Tibial nerve (tissue), 4 donors: Measurements from ENCODE around the gene GNS. TPM values are rescaled to one million over a fixed set of nuclear protein-coding genes. Genes with fewer than 3 reads are reported as not detected.
"Not testable (repeated sequence)": the region's sequence is repeated elsewhere in the genome, so short reads cannot be mapped to it uniquely, and the experiment has no call there.

Experiments used
- DNase-seq, 2 donors: peaks; one replicate each; pipeline ENCODE4 v3.0.0-alpha.2; 2019; ENCODE audit warnings: low spot score in 2 of 2
- H3K27ac ChIP-seq, 4 donors: fragments of 200-600 bp; sonication (generic) in 3 of 4; one replicate each; pipeline ENCODE4 v1.5.1; 2017 to 2019; ENCODE audit warnings: mild to moderate bottlenecking in 1 of 4
- H3K27me3 ChIP-seq, 2 donors: fragments of 200-600 bp; sonication (generic) in 1 of 2; one replicate each; pipeline versions ENCODE4 v1.5.1 to v1.6.0; 2017 to 2019
- H3K36me3 ChIP-seq, 3 donors: fragments of 200-600 bp; sonication (generic); one replicate each; pipeline ENCODE4 v1.5.1; 2018 to 2019
- H3K4me1 ChIP-seq, 4 donors: fragments of 200-600 bp; sonication (generic) in 3 of 4; one replicate each; pipeline ENCODE4 v1.5.1; 2017 to 2019
- H3K4me3 ChIP-seq, 4 donors: fragments of 200-600 bp; sonication (generic) in 3 of 4; one replicate each; pipeline ENCODE4 v1.5.1; 2017 to 2019; ENCODE audit warnings: mild to moderate bottlenecking in 1 of 4, moderate library complexity in 1 of 4
- H3K9me3 ChIP-seq, 4 donors: fragments of 200-600 bp; sonication (generic) in 3 of 4; one replicate each; pipeline ENCODE4 v1.5.1; 2017 to 2019
- EP300 ChIP-seq, 2 donors: sonication (generic); formaldehyde crosslinking; IDR thresholded peaks; one replicate each; pipeline ENCODE4 v1.6.1; 2017; ENCODE audit warnings: antibody characterized with exemption in 2 of 2, mild to moderate bottlenecking in 1 of 2
- POLR2A ChIP-seq, 2 donors: fragments of 450-650 bp; IDR thresholded peaks; one replicate each; pipeline ENCODE4 v1.6.1; 2017; ENCODE audit warnings: antibody characterized with exemption in 2 of 2, mild to moderate bottlenecking in 2 of 2, moderate library complexity in 2 of 2
- WGBS, 2 donors: methylation state at CpG; one replicate each; pipeline ENCODE4 v1.1.5; 2018; 5-methylcytosine and 5-hydroxymethylcytosine counted together
- total RNA-seq, 4 donors: library from RNA; depleted of rRNA; stranded (reverse); fragments of >200 nt; gene quantifications; one replicate each; pipeline ENCODE4 v1.1.0, GENCODE V29; 2016
- TF ChIP-seq, protein P1 (sequence below), 5 experiments: fragments of 200-600 bp in 3 of 5; fragments of 450-650 bp in 2 of 5; sonication (generic) in 3 of 5; IDR thresholded peaks; one replicate each; pipeline ENCODE4 v1.5.1; 2016 to 2019; ENCODE audit warnings: antibody characterized with exemption in 5 of 5, mild to moderate bottlenecking in 3 of 5, moderate library complexity in 2 of 5

GNS gene
- total RNA-seq, 4 donors from 2014 or later: 72.2 to 88.4 (median 81.4) TPM

DNA sequence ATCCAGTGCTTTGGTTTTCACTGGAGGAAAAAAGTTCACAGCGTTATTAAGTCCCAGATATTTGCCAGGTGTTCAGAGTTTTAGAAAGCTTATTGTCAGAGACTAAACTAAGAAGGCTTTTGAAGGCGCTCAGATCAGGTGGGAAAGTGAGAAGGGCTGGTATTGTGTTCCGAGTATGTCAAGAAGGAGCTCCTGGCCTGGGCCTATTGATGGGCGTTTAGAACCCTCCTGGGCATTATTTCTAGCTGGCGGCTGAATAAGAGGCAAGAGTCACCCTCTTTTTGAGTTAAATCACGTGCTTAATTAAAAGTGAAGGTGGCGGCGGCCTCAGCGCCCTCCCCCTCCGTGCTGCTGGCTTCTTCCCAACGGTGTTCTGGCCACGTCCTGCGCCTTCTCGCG, 20.9 kb upstream of the GNS start:
- WGBS, 2 donors: 12 to 14% methylated on average over 12 to 14 of the region's 15 CpGs
- Histone ChIP-seq H3K4me3 (peak overlapping the region; percentile 33 to 61 (median 56)), H3K27me3 (peaks cover 0 to 39% of the 10 kb centered on the region in 2 donors), H3K4me1 (peaks cover 0 to 23% (median 14%) of the 10 kb centered on the region in 4 donors), H3K9me3 (peaks cover 0 to 15% (median 0%) of the 10 kb centered on the region in 4 donors), H3K36me3 (no peaks in the 10 kb centered on the region), H3K27ac (peak overlapping the region in 2 of 4 donors; percentile 23 to 68)
- TF ChIP-seq POLR2A (IDR thresholded peaks at IDR 0.05) (no peak), EP300 (IDR thresholded peaks at IDR 0.05) (no peak)
- TF ChIP-seq, protein P1, sequence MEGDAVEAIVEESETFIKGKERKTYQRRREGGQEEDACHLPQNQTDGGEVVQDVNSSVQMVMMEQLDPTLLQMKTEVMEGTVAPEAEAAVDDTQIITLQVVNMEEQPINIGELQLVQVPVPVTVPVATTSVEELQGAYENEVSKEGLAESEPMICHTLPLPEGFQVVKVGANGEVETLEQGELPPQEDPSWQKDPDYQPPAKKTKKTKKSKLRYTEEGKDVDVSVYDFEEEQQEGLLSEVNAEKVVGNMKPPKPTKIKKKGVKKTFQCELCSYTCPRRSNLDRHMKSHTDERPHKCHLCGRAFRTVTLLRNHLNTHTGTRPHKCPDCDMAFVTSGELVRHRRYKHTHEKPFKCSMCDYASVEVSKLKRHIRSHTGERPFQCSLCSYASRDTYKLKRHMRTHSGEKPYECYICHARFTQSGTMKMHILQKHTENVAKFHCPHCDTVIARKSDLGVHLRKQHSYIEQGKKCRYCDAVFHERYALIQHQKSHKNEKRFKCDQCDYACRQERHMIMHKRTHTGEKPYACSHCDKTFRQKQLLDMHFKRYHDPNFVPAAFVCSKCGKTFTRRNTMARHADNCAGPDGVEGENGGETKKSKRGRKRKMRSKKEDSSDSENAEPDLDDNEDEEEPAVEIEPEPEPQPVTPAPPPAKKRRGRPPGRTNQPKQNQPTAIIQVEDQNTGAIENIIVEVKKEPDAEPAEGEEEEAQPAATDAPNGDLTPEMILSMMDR (IDR thresholded peaks at IDR 0.05): no peak
- DNase-seq: no peak

DNA sequence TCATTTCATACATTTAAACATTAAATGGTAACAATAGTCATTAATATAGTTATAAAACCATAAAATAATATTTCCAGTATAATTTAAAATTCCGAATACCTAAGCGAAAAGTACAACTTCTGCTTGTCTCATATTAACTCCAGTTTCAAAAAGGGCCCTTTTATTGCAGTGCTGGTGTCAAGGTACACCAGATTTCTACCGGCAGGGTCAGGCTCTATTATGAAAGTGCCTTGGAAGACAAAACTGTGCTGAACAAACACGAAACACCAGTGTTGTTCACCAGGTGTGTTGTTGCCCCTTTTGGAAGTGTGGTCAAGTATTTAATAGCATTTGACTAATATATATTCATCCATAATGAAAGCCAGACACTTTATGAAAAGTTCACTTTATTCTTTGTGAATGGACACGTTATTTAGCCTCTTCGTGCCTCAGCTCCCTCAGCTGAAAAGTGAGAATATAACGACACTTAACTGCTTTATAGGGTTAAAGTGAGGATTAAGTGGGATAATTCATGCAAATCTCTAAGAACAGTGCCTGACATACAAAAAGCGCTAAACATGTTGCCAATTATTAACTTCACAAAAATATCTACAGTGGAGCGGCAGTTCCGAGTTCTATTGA, 20.3 kb upstream of the GNS start:
- WGBS, 2 donors: 65 to 75% methylated on average over 10 of the region's 10 CpGs
- H3K4me3 ChIP-seq: no peak overlapping the region
- no peak for TF ChIP-seq POLR2A (IDR thresholded peaks at IDR 0.05)
- TF ChIP-seq, protein P1 (IDR thresholded peaks at IDR 0.05): no peak
- TF ChIP-seq EP300 (IDR thresholded peaks at IDR 0.05): no peak
- H3K4me1 ChIP-seq: peaks cover 0 to 23% (median 14%) of the 10 kb centered on the region in 4 donors
- H3K9me3 ChIP-seq: peaks cover 0 to 22% (median 0%) of the 10 kb centered on the region in 4 donors
- H3K27me3 ChIP-seq: peaks cover 0 to 34% of the 10 kb centered on the region in 2 donors
- H3K36me3 ChIP-seq: no peaks in the 10 kb centered on the region
- no peak overlapping the region for H3K27ac ChIP-seq
- no peak for DNase-seq

DNA sequence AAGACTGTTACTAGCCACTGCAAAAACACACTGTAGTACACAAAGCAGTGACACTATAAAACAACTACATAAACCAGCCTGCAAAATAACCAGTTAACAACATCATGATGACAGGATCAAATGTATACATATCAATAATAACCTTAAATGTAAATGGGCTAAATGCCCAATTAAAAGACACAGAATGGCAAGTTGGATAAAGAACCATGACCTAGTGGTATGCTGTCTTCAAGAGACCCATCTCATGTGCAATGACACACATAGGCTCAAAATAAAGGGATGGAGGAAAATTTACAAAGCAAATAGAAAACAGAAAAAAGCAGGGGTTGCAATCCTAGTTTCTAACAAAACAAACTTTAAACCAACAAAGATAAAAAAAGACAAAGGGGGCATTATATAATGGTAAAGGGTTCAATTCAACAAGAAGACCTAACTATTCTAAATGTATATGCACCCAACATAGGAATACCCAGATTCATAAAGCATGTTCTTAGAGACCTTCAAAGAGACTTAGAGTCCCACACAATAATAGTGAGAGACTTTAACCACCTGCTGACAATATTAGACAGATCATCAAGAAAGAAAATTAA, 16.0 kb upstream of the GNS start:
- peaks cover 0 to 26% (median 0%) of the 10 kb centered on the region in 4 donors for H3K9me3 ChIP-seq
- H3K4me3 ChIP-seq, DNase-seq, H3K27ac ChIP-seq, H3K27me3 ChIP-seq, H3K36me3 ChIP-seq, H3K4me1 ChIP-seq: not testable (repeated sequence)

DNA sequence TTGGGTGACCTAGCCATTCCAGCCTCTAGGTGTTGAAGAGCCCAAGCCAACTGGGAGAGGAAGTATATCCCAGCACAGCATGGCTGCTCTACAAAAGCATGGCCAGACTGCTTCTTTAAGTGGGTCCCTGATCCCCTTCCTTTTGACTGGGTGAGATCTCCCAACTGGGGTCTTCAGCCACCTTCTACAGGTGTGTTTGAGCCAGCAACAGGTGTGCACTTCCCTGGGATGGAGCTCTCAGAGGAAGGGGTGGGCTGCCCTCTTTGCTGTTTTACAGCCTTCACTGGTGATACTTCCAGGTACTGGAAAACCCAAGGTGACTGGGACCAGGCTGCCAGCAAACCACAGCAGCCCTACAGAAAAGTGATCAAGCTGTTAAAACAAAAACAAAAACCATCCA, 14.2 kb upstream of the GNS start:
- no peak for TF ChIP-seq EP300 (IDR thresholded peaks at IDR 0.05)
- TF ChIP-seq, protein P1 (IDR thresholded peaks at IDR 0.05): no peak
- no peak for TF ChIP-seq POLR2A (IDR thresholded peaks at IDR 0.05)
- H3K4me1 ChIP-seq: no peaks in the 10 kb centered on the region
- no peak for DNase-seq

DNA sequence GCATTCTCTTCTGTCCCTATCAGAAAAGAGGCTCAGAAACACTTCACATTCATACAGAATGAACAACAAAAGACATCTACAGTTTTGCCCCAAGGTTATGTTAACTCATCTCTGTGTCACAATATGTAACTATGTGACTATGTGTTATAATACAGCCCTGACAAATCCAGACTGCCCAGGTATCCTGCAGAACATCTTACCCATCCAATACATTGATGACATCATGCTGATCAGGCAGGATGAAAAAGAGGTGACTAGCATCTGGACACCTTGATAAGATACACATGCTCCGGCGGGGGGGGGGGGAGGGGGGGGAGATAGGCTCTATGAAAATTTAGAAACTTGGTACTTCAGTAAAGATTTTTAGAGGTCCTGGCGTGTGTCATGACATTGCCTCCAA, 8.3 kb upstream of the GNS start:
- Histone ChIP-seq H3K9me3 (no peaks in the 10 kb centered on the region), H3K4me1 (no peaks in the 10 kb centered on the region), H3K36me3 (no peaks in the 10 kb centered on the region), H3K4me3 (no peak overlapping the region), H3K27ac (no peak overlapping the region), H3K27me3 (no peaks in the 10 kb centered on the region)
- no peak for DNase-seq
- WGBS, 2 donors: 74 to 79% methylated on average over 3 of the region's 3 CpGs
- no peak for TF ChIP-seq EP300 (IDR thresholded peaks at IDR 0.05)
- TF ChIP-seq POLR2A (IDR thresholded peaks at IDR 0.05): no peak
- TF ChIP-seq, protein P1 (IDR thresholded peaks at IDR 0.05): no peak

More for the DNA sequence above, 14.2 kb upstream of the GNS start:
- no peak overlapping the region for H3K27ac ChIP-seq
- no peaks in the 10 kb centered on the region for H3K27me3 ChIP-seq
- H3K36me3 ChIP-seq: no peaks in the 10 kb centered on the region
- no peak overlapping the region for H3K4me3 ChIP-seq
- peaks cover 0 to 26% (median 0%) of the 10 kb centered on the region in 4 donors for H3K9me3 ChIP-seq
